ENCODE results near the gene TADA3. TPM values are rescaled to one million over a fixed set of nuclear protein-coding genes. Genes with fewer than 3 reads are reported as not detected.

TADA3 gene
- total RNA-seq, 1 experiment from 2014 or later, result 49.0 TPM

- DNase-seq (ENCODE audit: low spot score) (no peak), ATAC-seq (no peak)
- ChIA-PET POLR2A (interaction anchor here (0.6 to 0.9 kb wide), 2 partner anchors 12 to 27 kb away, joined by 3 to 4 read pairs; partner anchors contain the start of genes ARPC4 and TADA3), CTCF (interaction anchor here (1.1 kb wide), 1 partner anchor 12 kb away, joined by 3 read pairs; the partner anchor contains the start of genes ARPC4 and TADA3)
- H3K36me3 Mint-ChIP-seq, result peaks cover 46% of the 10 kb centered on the region
- TF ChIP-seq FOXP4 (CRISPR knock-in tag; IDR thresholded peaks at IDR 0.05), result no peak
- TF ChIP-seq OVOL2 (CRISPR knock-in tag; IDR thresholded peaks at IDR 0.05; ENCODE audit: borderline replicate concordance), result no peak
- no peak for TF ChIP-seq NFATC4 (CRISPR knock-in tag; IDR thresholded peaks at IDR 0.05)
- TF ChIP-seq SMAD3 (CRISPR knock-in tag; IDR thresholded peaks at IDR 0.05; ENCODE audit: borderline replicate concordance), result no peak
- TF ChIP-seq NR3C1 (CRISPR knock-in tag; conservative IDR thresholded peaks at IDR 0.05; ENCODE audit: low read depth), result no peak
- TF ChIP-seq ATF6 (CRISPR knock-in tag; IDR thresholded peaks at IDR 0.05), result no peak
- TF ChIP-seq ZNF263 (CRISPR knock-in tag; IDR thresholded peaks at IDR 0.05; ENCODE audit: low read depth), result no peak
- TF ChIP-seq AFF4 (CRISPR knock-in tag; IDR thresholded peaks at IDR 0.05; ENCODE audit: borderline replicate concordance), result no peak
- TF ChIP-seq GTF2I (CRISPR knock-in tag; conservative IDR thresholded peaks at IDR 0.05), result no peak
- no peak for TF ChIP-seq ZNF138 (CRISPR knock-in tag; conservative IDR thresholded peaks at IDR 0.05)
- no peak for TF ChIP-seq STAT6 (CRISPR knock-in tag; conservative IDR thresholded peaks at IDR 0.05; ENCODE audit: low read depth)
- TF ChIP-seq EMX1 (CRISPR knock-in tag; IDR thresholded peaks at IDR 0.05), result no peak
- TF ChIP-seq ZNF317 (CRISPR knock-in tag; IDR thresholded peaks at IDR 0.05; ENCODE audit: borderline replicate concordance, low read depth), result no peak
- H3K27me3 Mint-ChIP-seq (ENCODE audit: low read depth), result no peaks in the 10 kb centered on the region
- H3K4me1 Mint-ChIP-seq, result peaks cover 13% of the 10 kb centered on the region
- no peak overlapping the region for H3K27ac Mint-ChIP-seq
- no peaks in the 10 kb centered on the region for H3K9me3 Mint-ChIP-seq
- no peak overlapping the region for H3K4me3 Mint-ChIP-seq
Observed at GRCh38 chr3:9804996-9805395, 12.7 kb upstream of the TADA3 start.

- CTCF ChIA-PET, result no interaction called here
- POLR2A ChIA-PET, result interaction anchor here (0.5 to 1.3 kb wide), 2 partner anchors 11 to 444 kb away, joined by 4 to 6 read pairs; partner anchors contain the start of genes ARPC4 and TADA3
- no peak for TF ChIP-seq CTCF (IDR thresholded peaks at IDR 0.05)
- TF ChIP-seq HMGXB4 (CRISPR knock-in tag; IDR thresholded peaks at IDR 0.05), result no peak
- no peak for TF ChIP-seq SP1 (CRISPR knock-in tag; conservative IDR thresholded peaks at IDR 0.05)
- no peak for TF ChIP-seq ERG (CRISPR knock-in tag; IDR thresholded peaks at IDR 0.05)
- no peak for TF ChIP-seq ZBTB21 (CRISPR knock-in tag; IDR thresholded peaks at IDR 0.05; ENCODE audit: borderline replicate concordance)
- no peak for TF ChIP-seq CREB1 (CRISPR knock-in tag; IDR thresholded peaks at IDR 0.05)
Observed at GRCh38 chr3:9803494-9803893, 11.2 kb upstream of the TADA3 start.

More at GRCh38 chr3:9803494-9803893, 11.2 kb upstream of the TADA3 start:
- Mint-ChIP-seq H3K4me3 (no peak overlapping the region), H3K9me3 (no peaks in the 10 kb centered on the region), H3K27ac (no peak overlapping the region), H3K36me3 (peaks cover 56% of the 10 kb centered on the region), H3K27me3 (ENCODE audit: low read depth) (no peaks in the 10 kb centered on the region), H3K4me1 (0 out of 2 replicates have a peak, but pooled peaks cover 2% of the 10 kb centered on the region)
- ATAC-seq (no peak), DNase-seq (ENCODE audit: low spot score) (no peak)
